MM.1S (cell line): ENCODE results near the gene IFT25.

Source experiments
- CTCF ChIP-seq: fragments of 300-600 bp; sonication (generic); IDR thresholded peaks from 2 replicates; pipeline ENCODE4 v1.5.1; 2016; ENCODE audit warnings: antibody characterized with exemption, low read length, mixed read lengths
- EZH2 ChIP-seq: fragments of 300-600 bp; sonication (generic); optimal IDR thresholded peaks from 2 replicates; pipeline ENCODE3; 2017; ENCODE audit warnings: low read depth, mild to moderate bottlenecking, antibody characterized with exemption, low read length, mixed read lengths
- EZH2phosphoT487 ChIP-seq: fragments of 300-600 bp; sonication (generic); IDR thresholded peaks from 2 replicates; pipeline ENCODE4 v1.6.1; 2018; ENCODE audit warnings: antibody characterized with exemption, low read length

- TF ChIP-seq CTCF (no peak), EZH2phosphoT487 (no peak), EZH2 (no peak)
Measured at GRCh38 chr1:53968125-53968513, 22.6 kb upstream of the IFT25 start.
